Stimulated activated CD8-positive, alpha-beta memory T cell treated with anti-CD3 and anti-CD28 coated beads, Interleukin-4, amount 100 ng/mL, for 48 hours (primary cell): ENCODE data around the gene KATNAL1.
"Not testable (repeated sequence)": the region's sequence is repeated elsewhere in the genome, so short reads cannot be mapped to it uniquely, and the experiment has no call there.

Source experiments
- DNase-seq: peaks from one replicate; pipeline ENCODE4 v3.0.0-alpha.2; 2020

Gene KATNAL1

GRCh38 chr13:30196025-30196424 is 111.3 kb downstream of the KATNAL1 start:
- DNase-seq = no peak

GRCh38 chr13:30194906-30195305 is 112.4 kb downstream of the KATNAL1 start:
- DNase-seq = no peak

- no peak for DNase-seq
Measured at GRCh38 chr13:30193279-30194234, 113.8 kb downstream of the KATNAL1 start.

- no peak for DNase-seq
Measured at GRCh38 chr13:30192320-30193093, 114.8 kb downstream of the KATNAL1 start.

- DNase-seq = no peak
Measured at GRCh38 chr13:30191491-30192100, 115.8 kb downstream of the KATNAL1 start.

GRCh38 chr13:30186634-30187415 is 120.5 kb downstream of the KATNAL1 start:
- DNase-seq = no peak

GRCh38 chr13:30181888-30182651 is 125.3 kb downstream of the KATNAL1 start:
- no peak for DNase-seq

GRCh38 chr13:30179597-30180276 is 127.6 kb downstream of the KATNAL1 start:
- no peak for DNase-seq

GRCh38 chr13:30178976-30179375 is 128.4 kb downstream of the KATNAL1 start:
- DNase-seq = no peak

- no peak for DNase-seq
Measured at GRCh38 chr13:30175166-30175565, 132.2 kb downstream of the KATNAL1 start.

- not testable (repeated sequence) for DNase-seq
Measured at GRCh38 chr13:30174250-30174649, 133.1 kb downstream of the KATNAL1 start.

- no peak for DNase-seq
Measured at GRCh38 chr13:30173303-30173610, 134.1 kb downstream of the KATNAL1 start.

- DNase-seq = no peak
Measured at GRCh38 chr13:30172593-30173302, 134.6 kb downstream of the KATNAL1 start.

- DNase-seq = no peak
Measured at GRCh38 chr13:30170569-30170968, 136.8 kb downstream of the KATNAL1 start.

GRCh38 chr13:30169442-30169841 is 137.9 kb downstream of the KATNAL1 start:
- DNase-seq = no peak

- DNase-seq = no peak
Measured at GRCh38 chr13:30165796-30166195, 141.6 kb downstream of the KATNAL1 start.

GRCh38 chr13:30165071-30165470 is 142.3 kb downstream of the KATNAL1 start:
- DNase-seq = no peak

- no peak for DNase-seq
Measured at GRCh38 chr13:30164146-30164545, 143.2 kb downstream of the KATNAL1 start.

- DNase-seq = no peak
Measured at GRCh38 chr13:30163441-30163840, 143.9 kb downstream of the KATNAL1 start.

- DNase-seq = peak; percentile 73
Measured at GRCh38 chr13:30159446-30159839, 147.9 kb downstream of the KATNAL1 start.
